ENCODE data around the gene TRDMT1. TPM values are rescaled to one million over a fixed set of nuclear protein-coding genes. Genes with fewer than 3 reads are reported as not detected.

TRDMT1 gene
- total RNA-seq, 1 donor from 2014 or later: 1.1 TPM

DNA sequence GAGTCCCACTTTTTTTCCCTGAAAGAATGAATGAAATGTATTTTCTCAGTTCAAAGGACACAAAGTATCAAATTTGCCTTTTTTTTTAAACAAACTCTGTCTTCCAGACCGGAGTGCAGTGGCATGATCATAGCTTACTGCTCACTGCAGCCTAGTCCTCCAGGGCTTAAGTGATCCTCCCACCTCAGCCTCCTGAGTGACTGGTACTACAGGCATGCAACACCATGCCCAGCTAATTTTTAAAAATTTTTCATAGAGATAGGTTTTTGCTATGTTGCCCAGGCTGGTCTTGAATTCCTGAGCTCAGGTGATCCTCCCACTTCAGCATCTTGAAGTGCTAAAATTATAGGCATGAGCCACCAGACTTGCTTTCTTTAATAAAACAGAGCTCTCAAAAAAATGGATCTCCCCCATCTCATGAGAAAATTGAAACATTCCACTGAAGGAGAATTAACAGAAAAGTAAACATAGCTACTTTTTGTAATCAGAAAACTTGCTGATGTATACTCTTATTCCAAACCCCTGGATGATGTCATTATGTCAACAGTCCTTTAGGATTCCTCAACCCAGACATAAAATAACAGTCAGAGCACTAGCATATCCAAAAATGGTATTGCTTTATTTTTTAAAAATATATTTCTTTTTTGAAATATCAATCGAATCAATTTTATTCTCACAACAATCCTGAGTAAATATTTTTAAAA is 12.3 kb upstream of the TRDMT1 start:
- no peak for ATAC-seq
- DNase-seq (ENCODE audit: low spot score): no peak

DNA sequence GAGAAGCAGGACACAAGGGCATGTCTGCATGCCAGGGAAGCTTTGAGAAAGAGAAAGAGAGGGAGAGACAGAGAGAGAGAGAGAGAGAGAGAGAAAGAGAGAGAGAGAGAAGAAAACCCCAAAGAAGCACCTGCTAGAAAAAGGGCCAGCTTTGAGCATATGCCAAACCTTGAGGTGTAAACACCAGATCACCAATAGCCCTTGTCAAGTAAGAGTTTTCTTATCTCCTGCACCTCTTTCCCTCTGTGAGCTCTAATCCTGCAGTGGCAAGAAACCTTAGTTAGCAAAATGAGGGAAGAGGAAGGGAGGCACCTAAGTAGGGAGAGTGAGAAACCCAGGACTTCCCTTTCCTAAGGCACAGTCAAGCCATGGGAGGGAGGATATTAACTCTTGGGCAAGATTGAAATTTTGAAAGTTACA is 11.3 kb upstream of the TRDMT1 start:
- no peak for ATAC-seq
- no peak for DNase-seq (ENCODE audit: low spot score)

GRCh38 chr10:17210361-17210760 is 8.9 kb upstream of the TRDMT1 start:
- DNase-seq (ENCODE audit: low spot score) (no peak), ATAC-seq (no peak)

- DNase-seq (ENCODE audit: low spot score) (no peak), ATAC-seq (no peak)
Observed at GRCh38 chr10:17209881-17210280, 8.4 kb upstream of the TRDMT1 start.

DNA sequence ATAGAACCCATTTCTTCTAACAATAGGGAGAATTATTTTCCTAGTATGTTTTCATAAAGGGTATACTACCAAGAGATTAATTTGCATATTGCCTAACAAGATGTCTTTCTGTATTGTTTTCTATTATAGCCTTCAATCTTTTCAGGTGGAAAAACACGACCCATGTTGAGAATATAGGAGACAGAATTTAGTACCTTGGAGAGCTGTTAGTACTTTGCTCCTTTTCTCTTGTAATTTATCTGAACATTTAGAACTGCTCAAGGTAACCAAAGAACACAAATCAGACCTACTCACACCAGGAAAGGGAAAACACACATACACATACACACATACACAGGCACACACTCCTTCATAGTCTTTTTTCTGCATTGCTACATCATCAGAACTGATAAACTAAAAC is 7.8 kb upstream of the TRDMT1 start:
- no peak for DNase-seq (ENCODE audit: low spot score)
- ATAC-seq: no peak

DNA sequence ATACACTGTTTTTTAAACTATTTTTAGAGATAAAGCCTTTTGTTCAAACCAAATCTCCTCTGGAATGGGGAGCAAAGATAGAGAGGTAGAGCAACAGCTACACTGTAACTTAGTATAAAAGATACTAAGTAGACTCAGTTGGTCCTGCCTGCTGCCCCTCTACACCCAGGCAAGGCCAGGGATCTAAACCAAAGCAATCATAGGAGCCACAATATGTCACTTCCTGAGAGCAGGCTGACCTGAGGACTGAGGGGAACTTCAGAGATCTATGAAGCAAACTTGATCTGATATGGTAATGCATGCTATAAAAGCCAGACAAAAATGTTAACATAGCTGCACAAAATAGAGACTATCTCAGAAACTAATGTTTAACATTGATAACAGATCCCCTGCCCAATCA is 7.0 kb upstream of the TRDMT1 start:
- DNase-seq (ENCODE audit: low spot score) (no peak), ATAC-seq (no peak)

DNA sequence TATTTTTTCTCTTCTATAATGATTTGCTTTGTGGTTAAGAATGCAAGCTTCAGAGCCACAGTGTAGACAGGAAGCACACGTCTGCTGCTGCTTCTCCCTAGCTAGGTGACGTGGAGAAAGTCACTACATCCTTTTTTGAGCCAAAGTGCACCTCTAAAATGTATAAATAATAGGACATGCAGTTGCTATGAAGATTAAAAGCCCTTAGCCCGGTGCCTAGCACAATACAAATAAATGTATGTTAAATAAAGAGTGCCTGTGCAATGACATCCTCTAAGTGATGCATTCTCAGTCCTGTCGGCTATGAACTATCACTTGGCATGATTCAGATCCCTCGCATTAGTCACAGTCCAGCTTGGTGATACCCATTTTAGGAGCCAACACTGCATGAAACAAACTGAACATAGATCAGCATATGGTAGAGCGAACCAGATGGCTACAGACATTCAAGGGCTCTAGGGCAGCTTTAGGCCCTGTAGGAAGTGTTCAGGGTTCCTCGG is 4.8 kb upstream of the TRDMT1 start:
- DNase-seq (ENCODE audit: low spot score) (no peak), ATAC-seq (no peak)

DNA sequence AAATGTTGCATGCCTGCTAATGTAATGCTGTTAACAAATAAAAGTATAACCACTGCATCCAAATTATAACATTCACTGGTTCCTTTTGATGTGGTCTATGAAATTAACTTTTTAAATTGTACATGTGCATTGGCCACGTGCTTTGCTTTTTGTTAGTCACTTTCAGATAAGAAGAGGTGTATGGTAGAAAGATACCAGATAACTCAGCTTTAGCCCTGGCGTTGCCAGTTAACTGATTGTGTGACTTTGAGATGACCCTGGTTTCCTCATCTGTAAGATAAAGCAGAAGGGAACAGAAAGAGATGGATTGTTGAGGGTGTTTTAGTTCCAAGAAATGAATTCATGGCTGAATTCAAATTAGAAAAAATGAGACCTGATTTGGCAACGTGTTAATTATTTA is 1.9 kb upstream of the TRDMT1 start:
- ATAC-seq (no peak), DNase-seq (ENCODE audit: low spot score) (no peak)

GRCh38 chr10:17202999-17203398 is 1.5 kb upstream of the TRDMT1 start:
- no peak for ATAC-seq

GRCh38 chr10:17202506-17202905 is 1.0 kb upstream of the TRDMT1 start:
- ATAC-seq (no peak), DNase-seq (ENCODE audit: low spot score) (no peak)

More at GRCh38 chr10:17202999-17203398, 1.5 kb upstream of the TRDMT1 start:
- DNase-seq (ENCODE audit: low spot score): no peak

- ATAC-seq (no peak), DNase-seq (ENCODE audit: low spot score) (no peak)
Observed at GRCh38 chr10:17201794-17202116, 283 bp upstream of the TRDMT1 start.

DNA sequence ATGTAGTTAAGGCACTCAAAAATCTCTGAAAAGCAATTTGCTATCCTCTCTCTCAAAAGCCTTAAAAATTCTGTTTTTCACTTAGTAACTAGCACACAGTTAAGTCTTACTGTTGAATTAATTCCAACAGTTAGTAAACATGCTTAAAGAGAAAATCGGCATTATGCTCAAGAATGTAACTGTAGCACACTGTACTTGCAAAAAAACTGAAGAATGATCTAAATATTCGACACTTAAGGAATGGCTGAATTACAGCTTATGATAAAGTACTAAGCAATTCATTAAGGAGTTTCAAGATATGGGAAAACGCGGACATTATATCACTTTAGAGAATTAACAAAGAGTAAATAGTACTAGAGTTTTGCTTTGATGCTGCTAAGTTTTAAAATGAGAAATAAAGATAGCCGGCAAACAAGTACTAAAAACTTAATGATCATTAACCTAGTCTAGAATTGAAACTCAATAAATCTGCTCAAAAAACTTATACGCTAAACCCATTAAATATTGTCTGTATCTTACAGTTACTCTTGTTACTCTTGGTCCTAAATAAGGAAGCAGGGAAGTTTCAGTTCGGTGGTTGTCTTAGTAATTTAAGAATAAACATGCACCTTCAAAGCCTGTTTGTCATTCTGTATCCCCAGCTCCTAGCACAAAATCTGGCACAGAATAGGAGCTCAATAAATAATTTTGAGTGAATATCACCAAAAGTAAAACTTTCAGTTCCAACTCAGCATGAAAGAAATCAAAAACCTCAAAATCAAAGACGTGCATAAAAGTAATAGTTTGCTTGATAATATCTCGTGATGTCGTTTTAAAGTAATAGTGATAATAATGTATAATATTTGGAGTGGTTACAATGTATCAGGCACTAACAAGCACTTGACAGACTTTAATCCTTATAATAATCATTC is 1.2 kb downstream of the TRDMT1 start:
- DNase-seq (ENCODE audit: low spot score) (no peak), ATAC-seq (no peak)

GRCh38 chr10:17199351-17199804 is 2.1 kb downstream of the TRDMT1 start:
- ATAC-seq (no peak), DNase-seq (ENCODE audit: low spot score) (no peak)

DNA sequence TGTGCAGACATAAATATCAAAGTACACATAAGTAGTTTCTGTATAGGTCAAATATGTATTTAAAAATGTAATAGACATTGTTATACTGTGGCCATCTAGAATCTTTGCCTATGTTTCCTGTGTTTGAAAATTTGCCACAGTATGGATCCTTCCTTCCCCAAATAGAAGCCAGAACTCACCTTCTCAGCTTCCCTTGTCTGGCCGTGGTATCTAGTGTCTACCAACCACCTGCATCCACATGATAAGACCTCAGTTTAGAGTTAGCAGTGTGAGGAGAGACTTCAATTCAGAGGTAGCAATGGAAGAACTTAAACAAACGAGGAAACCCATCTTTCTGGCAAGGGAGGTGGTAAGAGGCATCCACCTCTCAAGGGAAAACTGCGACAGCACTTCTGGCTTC is 4.9 kb downstream of the TRDMT1 start:
- no peak for DNase-seq (ENCODE audit: low spot score)

GRCh38 chr10:17196045-17196444 is 5.4 kb downstream of the TRDMT1 start:
- no peak for DNase-seq (ENCODE audit: low spot score)
- no peak for ATAC-seq

More for the DNA sequence above, 4.9 kb downstream of the TRDMT1 start:
- ATAC-seq: no peak

- ATAC-seq: no peak
- DNase-seq (ENCODE audit: low spot score): no peak
Observed at GRCh38 chr10:17195083-17195482, 6.4 kb downstream of the TRDMT1 start.

DNA sequence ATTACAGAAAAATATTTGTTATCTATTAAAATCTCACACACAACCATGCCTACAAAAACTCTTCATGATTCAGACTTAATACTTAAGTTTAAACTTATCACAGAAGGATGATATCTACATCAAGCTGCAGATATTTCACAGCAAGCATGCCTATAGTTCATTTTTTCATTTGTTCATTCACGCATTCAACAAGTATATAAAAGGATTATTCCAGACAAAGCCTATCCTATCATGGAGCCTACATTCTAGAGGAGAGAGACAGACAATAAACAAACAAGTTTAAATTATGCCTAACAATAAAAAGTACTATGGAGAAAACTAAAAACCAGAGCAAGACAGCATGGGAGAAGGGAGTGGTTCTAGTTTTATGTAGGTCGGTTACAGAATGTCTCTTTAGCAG is 10.9 kb downstream of the TRDMT1 start:
- DNase-seq (ENCODE audit: low spot score): no peak
- no peak for ATAC-seq

DNA sequence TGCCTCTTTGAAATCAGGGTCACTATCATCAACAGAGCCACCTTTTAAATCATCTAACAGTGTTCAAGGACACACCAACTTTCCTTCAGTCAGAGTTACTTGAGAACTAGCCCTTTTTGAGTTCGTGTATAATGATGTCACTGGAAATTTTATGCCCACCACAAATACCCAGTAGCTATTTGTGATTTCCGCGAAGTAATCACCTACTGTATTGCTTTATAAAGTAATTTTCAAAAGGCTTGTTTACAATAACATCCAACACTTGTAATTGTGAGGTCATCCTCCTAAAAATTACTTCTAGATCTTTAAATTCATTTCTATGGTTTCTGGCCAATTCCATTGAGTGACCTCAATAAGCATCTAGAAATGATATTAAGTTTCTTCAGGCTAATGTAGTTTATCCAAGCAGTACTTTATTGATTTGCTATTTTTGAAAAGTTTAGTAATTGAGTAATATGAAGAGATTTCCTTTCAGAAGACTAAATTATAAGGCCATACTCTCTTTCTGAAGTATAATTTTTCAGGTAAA is 12.8 kb downstream of the TRDMT1 start:
- DNase-seq (ENCODE audit: low spot score): no peak
- no peak for ATAC-seq

- no peak for ATAC-seq
- no peak for DNase-seq (ENCODE audit: low spot score)
Observed at GRCh38 chr10:17185873-17186272, 15.6 kb downstream of the TRDMT1 start.

DNA sequence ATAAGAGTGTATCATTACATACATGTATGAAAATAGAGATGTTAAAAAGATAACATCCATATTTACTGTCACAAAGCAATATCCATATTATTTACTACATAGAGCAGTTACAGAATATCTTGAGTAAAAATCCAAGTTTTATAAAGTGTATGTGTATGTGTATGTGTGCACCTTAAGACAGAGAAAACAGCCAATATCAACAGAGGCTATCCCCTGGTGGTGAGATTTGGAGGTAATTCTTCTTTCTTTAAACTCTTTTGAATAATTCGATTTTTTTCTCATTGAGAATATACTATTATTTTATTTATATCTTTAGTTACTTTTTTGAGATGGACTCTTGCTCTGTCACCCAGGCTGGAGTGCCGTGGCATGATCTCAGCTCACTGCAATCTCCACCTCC is 18.4 kb downstream of the TRDMT1 start:
- DNase-seq (ENCODE audit: low spot score) (no peak), ATAC-seq (no peak)

- DNase-seq (ENCODE audit: low spot score) (no peak), ATAC-seq (no peak)
Observed at GRCh38 chr10:17181751-17182150, 19.7 kb downstream of the TRDMT1 start.

- no peak for DNase-seq (ENCODE audit: low spot score)
- no peak for ATAC-seq
Observed at GRCh38 chr10:17181110-17181509, 20.4 kb downstream of the TRDMT1 start.
